Kidney epithelial cell (primary cell): ENCODE measurements around the gene LARGE2. TPM values are rescaled to one million over a fixed set of nuclear protein-coding genes. Genes with fewer than 3 reads are reported as not detected.

Experiments
- DNase-seq: peaks from one replicate; pipeline ENCODE4 v3.0.0-alpha.2; 2010; ENCODE audit warnings: low read depth
- H3K27me3 ChIP-seq: 2 replicates; pipeline ENCODE4 v1.6.0; 2011; ENCODE audit warnings: low read length; ENCODE audit not compliant: control insufficient read depth, insufficient read depth
- H3K36me3 ChIP-seq: 2 replicates; pipeline ENCODE4 v1.5.1; 2011; ENCODE audit warnings: low read length; ENCODE audit not compliant: control insufficient read depth, insufficient read depth
- H3K4me3 ChIP-seq: 2 replicates; pipeline ENCODE4 v1.5.1; 2011; ENCODE audit warnings: low read depth, mild to moderate bottlenecking, control low read depth, low read length
- total RNA-seq: library from RNA; depleted of rRNA; stranded (reverse); fragments of >200 nt; gene quantifications from 2 replicates; pipeline ENCODE4 v1.2.3, GENCODE V29; 2015
- TF ChIP-seq, protein P1 (sequence below): IDR thresholded peaks from 2 replicates; pipeline ENCODE4 v1.5.1; 2011; ENCODE audit warnings: mild to moderate bottlenecking, moderate library complexity, low read length, control low read depth, inconsistent platforms; ENCODE audit not compliant: insufficient read depth, poor library complexity, severe bottlenecking

LARGE2 gene
- total RNA-seq, 1 donor from 2014 or later = 10.9 TPM

DNA sequence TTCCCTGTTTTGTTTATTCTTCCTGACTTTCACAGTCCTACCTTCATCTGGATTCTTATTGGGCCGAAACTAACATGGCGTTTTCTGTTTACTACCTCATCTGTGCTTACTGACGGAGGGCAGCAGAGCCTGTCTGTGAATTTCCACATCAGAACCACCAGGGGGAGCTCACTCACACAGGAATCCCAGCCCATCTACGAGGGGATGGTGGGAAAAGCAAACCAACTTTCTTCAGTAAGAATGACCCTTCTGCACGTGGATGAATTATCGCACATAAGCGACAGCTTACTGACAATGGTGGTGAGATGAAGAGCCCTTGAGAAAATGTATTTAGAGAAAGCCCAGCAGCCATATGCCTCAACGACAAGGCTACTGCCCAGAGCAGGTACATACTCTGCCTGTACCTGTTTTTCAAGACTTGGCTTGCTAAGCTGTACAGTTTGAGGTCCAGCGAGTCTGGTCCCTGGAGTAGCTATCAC is 42.5 kb downstream of the LARGE2 start:
- Histone ChIP-seq H3K4me3 (no peak overlapping the region), H3K27me3 (no peaks in the 10 kb centered on the region), H3K36me3 (no peaks in the 10 kb centered on the region)
- TF ChIP-seq, protein P1, sequence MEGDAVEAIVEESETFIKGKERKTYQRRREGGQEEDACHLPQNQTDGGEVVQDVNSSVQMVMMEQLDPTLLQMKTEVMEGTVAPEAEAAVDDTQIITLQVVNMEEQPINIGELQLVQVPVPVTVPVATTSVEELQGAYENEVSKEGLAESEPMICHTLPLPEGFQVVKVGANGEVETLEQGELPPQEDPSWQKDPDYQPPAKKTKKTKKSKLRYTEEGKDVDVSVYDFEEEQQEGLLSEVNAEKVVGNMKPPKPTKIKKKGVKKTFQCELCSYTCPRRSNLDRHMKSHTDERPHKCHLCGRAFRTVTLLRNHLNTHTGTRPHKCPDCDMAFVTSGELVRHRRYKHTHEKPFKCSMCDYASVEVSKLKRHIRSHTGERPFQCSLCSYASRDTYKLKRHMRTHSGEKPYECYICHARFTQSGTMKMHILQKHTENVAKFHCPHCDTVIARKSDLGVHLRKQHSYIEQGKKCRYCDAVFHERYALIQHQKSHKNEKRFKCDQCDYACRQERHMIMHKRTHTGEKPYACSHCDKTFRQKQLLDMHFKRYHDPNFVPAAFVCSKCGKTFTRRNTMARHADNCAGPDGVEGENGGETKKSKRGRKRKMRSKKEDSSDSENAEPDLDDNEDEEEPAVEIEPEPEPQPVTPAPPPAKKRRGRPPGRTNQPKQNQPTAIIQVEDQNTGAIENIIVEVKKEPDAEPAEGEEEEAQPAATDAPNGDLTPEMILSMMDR = peak; percentile 89
- DNase-seq = peak; percentile 19

DNA sequence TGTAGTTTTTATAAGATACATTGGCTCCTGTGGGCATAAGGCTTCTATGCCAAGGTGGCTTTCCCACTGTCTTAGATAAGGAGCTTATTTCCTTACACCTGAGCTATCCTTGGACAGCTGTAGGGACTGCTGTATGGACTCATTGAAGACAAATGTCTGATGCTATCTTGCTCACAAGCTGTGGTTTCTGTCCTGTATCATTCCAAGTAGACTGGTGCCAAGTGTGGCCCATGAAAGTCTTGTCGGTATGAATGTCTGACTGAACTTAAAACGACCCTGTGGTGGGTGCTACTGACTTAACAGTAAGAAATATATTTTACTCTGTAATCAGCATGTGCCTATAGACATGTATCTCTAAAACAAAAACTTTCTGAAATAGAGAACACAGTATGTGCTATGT is 45.0 kb downstream of the LARGE2 start:
- H3K4me3 ChIP-seq = no peak overlapping the region
- H3K36me3 ChIP-seq = no peaks in the 10 kb centered on the region
- TF ChIP-seq, protein P1 = no peak
- DNase-seq = no peak
- no peaks in the 10 kb centered on the region for H3K27me3 ChIP-seq

DNA sequence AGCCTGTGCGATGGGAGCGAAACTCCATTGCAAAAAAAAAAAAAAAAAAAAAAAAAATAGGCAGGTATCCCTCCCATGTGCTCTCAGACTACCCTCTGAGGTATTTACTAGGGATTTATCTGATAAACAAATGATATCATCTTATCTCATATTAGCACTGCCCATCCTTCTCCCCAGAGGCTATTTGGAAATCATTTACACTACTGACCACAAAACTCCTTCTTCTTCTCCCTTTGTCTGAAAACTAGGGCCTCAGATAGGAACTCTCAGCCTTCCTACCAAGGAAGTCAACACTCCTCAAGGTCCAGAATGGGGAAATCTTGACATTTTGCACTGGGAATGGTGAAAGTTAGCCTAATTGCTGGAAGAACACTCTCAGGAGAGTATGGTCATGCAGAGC is 46.4 kb downstream of the LARGE2 start:
- TF ChIP-seq, protein P1 = no peak
- Histone ChIP-seq H3K4me3 (no peak overlapping the region), H3K36me3 (no peaks in the 10 kb centered on the region), H3K27me3 (no peaks in the 10 kb centered on the region)
- DNase-seq = no peak

DNA sequence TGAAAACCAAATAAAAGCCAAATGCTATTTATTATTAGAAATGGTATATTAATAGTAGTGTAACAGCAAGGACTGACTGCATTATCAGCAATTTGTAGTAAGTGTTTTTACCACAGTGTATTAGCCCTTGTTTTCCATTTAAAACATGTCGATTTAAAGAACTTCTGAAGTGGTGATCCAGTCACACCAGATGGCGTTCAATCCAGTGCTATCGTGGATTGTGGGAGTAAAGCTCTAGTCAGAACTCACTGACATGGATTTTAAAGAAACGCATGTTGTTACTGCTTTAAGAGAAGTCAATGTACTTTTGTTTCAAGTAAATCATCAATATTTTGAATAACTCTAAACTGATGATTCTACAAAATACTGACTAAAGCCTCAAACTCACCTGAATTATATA is 51.1 kb downstream of the LARGE2 start:
- TF ChIP-seq, protein P1 = no peak
- Histone ChIP-seq H3K27me3 (no peaks in the 10 kb centered on the region), H3K4me3 (no peak overlapping the region), H3K36me3 (no peaks in the 10 kb centered on the region)
- DNase-seq = no peak

DNA sequence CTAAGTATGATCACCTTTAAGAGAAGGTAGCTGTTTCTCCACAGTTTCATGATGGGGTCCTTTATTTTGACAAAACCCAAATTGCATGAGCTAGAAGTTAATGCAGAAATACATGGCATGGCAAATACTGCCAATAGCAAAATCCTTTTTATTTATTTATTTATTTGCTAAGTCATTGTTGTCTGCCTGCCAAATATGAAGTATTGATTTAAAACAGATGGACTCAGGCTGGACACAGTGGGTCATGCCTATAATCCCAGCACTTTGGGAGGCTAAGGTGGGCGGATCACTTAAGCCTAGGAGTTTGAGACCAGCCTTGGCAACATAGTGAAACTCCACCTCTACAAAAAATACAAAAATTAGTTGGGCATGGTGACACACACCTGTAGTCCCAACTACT is 52.4 kb downstream of the LARGE2 start:
- Histone ChIP-seq H3K36me3 (peaks cover 2% of the 10 kb centered on the region), H3K27me3 (no peaks in the 10 kb centered on the region), H3K4me3 (no peak overlapping the region)
- TF ChIP-seq, protein P1 = no peak
- no peak for DNase-seq

Other genes starting within 250 kb of the LARGE2 start
- 19.8 and 25.4 TPM in 2 replicates for gene SLC35C1, start 117.5 kb upstream of the LARGE2 start, total RNA-seq
- 8.5 and 9.1 TPM in 2 replicates for gene CRY2, start 75.2 kb upstream of the LARGE2 start, total RNA-seq
- 13.2 and 14.8 TPM in 2 replicates for gene MAPK8IP1, start 37.0 kb upstream of the LARGE2 start, total RNA-seq
- not detected in 2 replicates for gene FREY1, start 15.4 kb upstream of the LARGE2 start, total RNA-seq
- 37.4 and 52.0 TPM in 2 replicates for gene PEX16, start 4.8 kb upstream of the LARGE2 start, total RNA-seq
- gene PHF21A, start 198.8 kb downstream of the LARGE2 start, total RNA-seq = 11.8 and 12.0 TPM in 2 replicates